Body of pancreas (tissue), 4 donors: Measurements from ENCODE around the gene AOC2.

Source experiments
- POLR2A ChIP-seq, 3 donors: fragments of 450-650 bp; IDR thresholded peaks; one replicate each; pipeline ENCODE4 v1.6.1; 2016; ENCODE audit warnings: antibody characterized with exemption in 3 of 3, mild to moderate bottlenecking in 2 of 3
- TF ChIP-seq, protein P1 (sequence below), 7 experiments: fragments of 450-650 bp in 4 of 7; fragments of 200-600 bp in 3 of 7; sonication (generic) in 3 of 7; IDR thresholded peaks; one replicate each; pipeline ENCODE4 v1.5.1; 2016 to 2019; ENCODE audit warnings: antibody characterized with exemption in 7 of 7

DNA sequence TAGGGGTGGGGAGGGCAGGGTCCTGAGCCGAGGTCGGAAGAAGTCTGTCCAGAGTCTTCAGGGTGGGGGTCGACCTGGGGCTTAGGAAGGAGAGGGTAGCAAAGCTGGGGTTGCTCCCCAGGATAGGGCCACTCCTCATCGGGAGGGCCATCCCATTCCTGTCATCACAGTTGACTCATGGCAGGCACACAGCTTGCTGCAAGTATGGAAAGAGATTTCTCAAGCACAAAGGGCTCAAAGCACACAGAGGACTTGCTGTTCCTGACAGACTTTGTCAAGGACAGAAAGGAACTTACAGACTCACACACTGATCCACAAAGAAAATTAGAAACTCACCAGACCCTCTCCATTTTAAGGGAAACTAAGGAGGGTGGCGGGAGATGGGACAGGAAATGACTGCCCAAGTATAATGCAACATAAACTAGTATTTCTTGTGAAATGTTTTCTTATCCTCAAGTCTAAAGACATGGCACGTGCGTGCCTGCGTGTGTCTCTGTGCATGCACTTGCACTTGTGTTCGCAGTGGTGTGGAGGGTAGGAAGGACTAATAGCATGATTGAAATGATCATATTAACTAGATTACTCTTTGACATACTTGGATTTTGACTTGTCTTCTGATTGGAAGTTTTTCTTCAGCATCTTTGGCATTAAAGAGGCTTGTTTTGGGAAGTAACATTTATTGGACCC lies 2.4 kb downstream of the AOC2 start:
- TF ChIP-seq POLR2A (IDR thresholded peaks at IDR 0.05), result no peak
- TF ChIP-seq, protein P1, sequence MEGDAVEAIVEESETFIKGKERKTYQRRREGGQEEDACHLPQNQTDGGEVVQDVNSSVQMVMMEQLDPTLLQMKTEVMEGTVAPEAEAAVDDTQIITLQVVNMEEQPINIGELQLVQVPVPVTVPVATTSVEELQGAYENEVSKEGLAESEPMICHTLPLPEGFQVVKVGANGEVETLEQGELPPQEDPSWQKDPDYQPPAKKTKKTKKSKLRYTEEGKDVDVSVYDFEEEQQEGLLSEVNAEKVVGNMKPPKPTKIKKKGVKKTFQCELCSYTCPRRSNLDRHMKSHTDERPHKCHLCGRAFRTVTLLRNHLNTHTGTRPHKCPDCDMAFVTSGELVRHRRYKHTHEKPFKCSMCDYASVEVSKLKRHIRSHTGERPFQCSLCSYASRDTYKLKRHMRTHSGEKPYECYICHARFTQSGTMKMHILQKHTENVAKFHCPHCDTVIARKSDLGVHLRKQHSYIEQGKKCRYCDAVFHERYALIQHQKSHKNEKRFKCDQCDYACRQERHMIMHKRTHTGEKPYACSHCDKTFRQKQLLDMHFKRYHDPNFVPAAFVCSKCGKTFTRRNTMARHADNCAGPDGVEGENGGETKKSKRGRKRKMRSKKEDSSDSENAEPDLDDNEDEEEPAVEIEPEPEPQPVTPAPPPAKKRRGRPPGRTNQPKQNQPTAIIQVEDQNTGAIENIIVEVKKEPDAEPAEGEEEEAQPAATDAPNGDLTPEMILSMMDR (IDR thresholded peaks at IDR 0.05), result no peak
